ENCODE measurements around the gene MS4A3.
"Not testable (repeated sequence)": the region's sequence is repeated elsewhere in the genome, so short reads cannot be mapped to it uniquely, and the experiment has no call there.

Gene MS4A3

DNA sequence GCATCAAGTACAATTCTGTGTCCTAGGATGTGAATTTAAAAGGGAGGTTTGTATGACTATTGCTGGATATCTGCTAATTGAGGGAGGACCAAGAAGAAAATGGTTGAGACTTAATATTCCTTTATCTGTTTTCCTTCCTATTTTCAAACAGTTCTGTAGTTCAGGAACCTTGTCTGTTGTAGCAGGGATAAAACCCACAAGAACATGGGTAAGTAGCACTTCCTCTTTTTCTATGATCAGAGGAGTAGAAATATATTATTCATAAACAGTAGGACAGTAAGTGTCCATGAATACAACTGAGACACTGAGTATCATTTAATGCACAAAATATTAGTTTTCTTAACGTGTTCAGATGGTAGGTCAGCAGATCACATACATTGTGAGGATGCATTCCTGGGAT lies 7.6 kb downstream of the MS4A3 start:
- FAIRE-seq: no peak
- no peak for DNase-seq (ENCODE audit: insufficient read length, low spot score)
- TF ChIP-seq TAF1 (IDR thresholded peaks at IDR 0.05; ENCODE audit: low read depth, low read length) (no peak), SPI1 (IDR thresholded peaks at IDR 0.05; ENCODE audit: low read depth, low read length) (peak; percentile 93)

GRCh38 chr11:60065801-60066200 lies 9.3 kb downstream of the MS4A3 start:
- FAIRE-seq (no peak), DNase-seq (ENCODE audit: insufficient read length, low spot score) (no peak)
- TF ChIP-seq PAX5 (IDR thresholded peaks at IDR 0.05; ENCODE audit: insufficient read depth, low read length, severe bottlenecking) (no peak), TAF1 (IDR thresholded peaks at IDR 0.05; ENCODE audit: low read depth, low read length) (no peak), POU2F2 (IDR thresholded peaks at IDR 0.05; ENCODE audit: low read depth, low read length) (no peak), SPI1 (IDR thresholded peaks at IDR 0.05; ENCODE audit: low read depth, low read length) (no peak), POLR2A (IDR thresholded peaks at IDR 0.05; ENCODE audit: low read depth, low read length) (no peak), POLR2AphosphoS5 (IDR thresholded peaks at IDR 0.05; ENCODE audit: low read depth, low read length) (no peak)

DNA sequence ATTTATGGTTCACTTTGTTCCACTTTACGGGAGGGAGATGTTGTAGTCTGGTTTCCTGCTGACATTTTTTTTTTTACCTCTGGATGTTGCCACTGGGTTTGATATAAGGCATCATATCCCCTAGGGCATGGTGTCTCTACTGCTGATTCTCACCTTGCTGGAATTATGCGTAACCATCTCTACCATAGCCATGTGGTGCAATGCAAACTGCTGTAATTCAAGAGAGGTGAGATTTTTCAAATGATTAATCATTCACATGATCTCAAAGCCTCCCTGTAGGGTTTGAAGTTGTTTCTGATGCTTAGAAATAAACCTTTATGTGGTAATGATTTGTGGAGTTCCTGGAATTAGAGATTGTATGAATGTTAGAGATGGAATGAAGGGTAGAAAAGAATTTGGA lies 13.0 kb downstream of the MS4A3 start:
- no peak for TF ChIP-seq POU2F2 (IDR thresholded peaks at IDR 0.05; ENCODE audit: low read depth, low read length)
- TF ChIP-seq POLR2AphosphoS5 (IDR thresholded peaks at IDR 0.05; ENCODE audit: low read depth, low read length): no peak
- FAIRE-seq (no peak), DNase-seq (ENCODE audit: insufficient read length, low spot score) (no peak)

DNA sequence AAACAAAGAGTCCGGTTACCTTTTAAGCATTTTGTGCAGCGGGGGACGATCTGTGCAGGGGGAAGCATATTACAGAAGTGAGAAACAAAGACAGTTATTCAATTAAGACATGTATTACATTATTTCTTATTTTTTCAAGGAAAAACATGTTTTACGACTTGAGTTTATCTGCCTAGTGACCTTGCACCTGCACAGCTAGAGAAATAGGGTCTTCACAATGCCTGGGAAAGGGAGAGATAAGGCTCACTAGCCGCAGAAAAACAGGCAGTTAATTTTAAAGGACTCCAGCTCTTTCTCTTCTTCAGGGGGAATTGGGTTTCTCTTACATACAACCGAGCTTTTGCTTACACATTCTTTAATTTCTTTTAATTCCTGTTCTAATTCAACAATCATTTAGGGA lies 15.2 kb downstream of the MS4A3 start:
- not testable (repeated sequence) for DNase-seq (ENCODE audit: insufficient read length, low spot score); FAIRE-seq

DNA sequence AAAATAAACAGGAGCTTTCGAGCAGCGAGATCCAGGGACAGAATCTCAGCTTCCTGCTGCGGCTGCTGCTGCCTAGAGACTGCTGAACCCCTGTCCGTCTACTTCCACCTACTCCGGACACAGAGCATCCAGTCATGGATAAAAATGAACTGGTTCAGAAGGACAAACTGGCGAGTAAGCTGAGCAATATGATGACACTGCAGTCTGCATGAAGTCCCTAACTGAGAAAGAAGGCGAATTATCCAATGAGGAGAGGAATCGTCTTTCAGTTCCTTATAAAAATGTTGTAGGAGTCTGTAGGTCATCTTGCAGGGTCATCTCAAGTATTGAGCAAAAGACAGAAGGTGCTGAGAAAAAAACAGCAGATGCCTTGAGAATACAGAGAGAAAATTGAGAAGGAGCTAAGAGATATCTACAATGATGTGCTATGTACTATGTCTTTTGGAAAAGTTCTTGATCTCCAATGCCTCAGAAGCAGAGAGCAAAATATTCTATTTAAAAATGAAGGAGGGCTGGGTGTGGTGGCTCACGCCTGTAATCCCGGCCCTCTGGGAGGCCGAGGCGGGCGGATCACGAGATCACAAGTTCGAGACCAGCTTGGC lies 20.9 kb downstream of the MS4A3 start:
- no peak for TF ChIP-seq PAX5 (IDR thresholded peaks at IDR 0.05; ENCODE audit: insufficient read depth, low read length, severe bottlenecking)
- DNase-seq (ENCODE audit: insufficient read length, low spot score): no peak
- FAIRE-seq: no peak

DNA sequence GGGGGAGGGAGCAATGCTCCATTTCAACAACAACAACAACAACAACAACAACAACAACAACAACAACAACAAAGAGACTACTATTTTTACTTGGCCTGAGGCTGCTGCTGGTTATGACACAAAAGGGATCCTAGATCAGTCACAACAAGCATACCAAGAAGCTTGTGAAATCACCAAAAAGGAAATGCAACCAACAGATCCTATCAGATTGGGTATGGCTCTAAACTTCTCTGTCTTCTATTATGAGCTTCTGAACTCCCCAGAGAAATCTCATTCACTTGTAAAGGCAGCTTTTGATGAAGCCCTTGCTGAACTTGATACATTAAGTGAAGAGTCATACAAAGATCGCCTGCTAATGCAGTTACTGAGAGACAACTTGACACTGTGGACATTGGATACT lies 21.5 kb downstream of the MS4A3 start:
- TF ChIP-seq POLR2A (IDR thresholded peaks at IDR 0.05; ENCODE audit: low read depth, low read length) (no peak), POLR2AphosphoS5 (IDR thresholded peaks at IDR 0.05; ENCODE audit: low read depth, low read length) (no peak), TAF1 (IDR thresholded peaks at IDR 0.05; ENCODE audit: low read depth, low read length) (no peak), PAX5 (IDR thresholded peaks at IDR 0.05; ENCODE audit: insufficient read depth, low read length, severe bottlenecking) (no peak), SPI1 (IDR thresholded peaks at IDR 0.05; ENCODE audit: low read depth, low read length) (no peak), POU2F2 (IDR thresholded peaks at IDR 0.05; ENCODE audit: low read depth, low read length) (no peak)
- FAIRE-seq (no peak), DNase-seq (ENCODE audit: insufficient read length, low spot score) (no peak)

GRCh38 chr11:60078745-60079144 lies 22.3 kb downstream of the MS4A3 start:
- FAIRE-seq (no peak), DNase-seq (ENCODE audit: insufficient read length, low spot score) (no peak)
- TF ChIP-seq SPI1 (IDR thresholded peaks at IDR 0.05; ENCODE audit: low read depth, low read length): no peak
- TF ChIP-seq POLR2A (IDR thresholded peaks at IDR 0.05; ENCODE audit: low read depth, low read length): no peak
- TF ChIP-seq POLR2AphosphoS5 (IDR thresholded peaks at IDR 0.05; ENCODE audit: low read depth, low read length): no peak
- TF ChIP-seq POU2F2 (IDR thresholded peaks at IDR 0.05; ENCODE audit: low read depth, low read length): no peak
- no peak for TF ChIP-seq TAF1 (IDR thresholded peaks at IDR 0.05; ENCODE audit: low read depth, low read length)
- no peak for TF ChIP-seq PAX5 (IDR thresholded peaks at IDR 0.05; ENCODE audit: insufficient read depth, low read length, severe bottlenecking)

DNA sequence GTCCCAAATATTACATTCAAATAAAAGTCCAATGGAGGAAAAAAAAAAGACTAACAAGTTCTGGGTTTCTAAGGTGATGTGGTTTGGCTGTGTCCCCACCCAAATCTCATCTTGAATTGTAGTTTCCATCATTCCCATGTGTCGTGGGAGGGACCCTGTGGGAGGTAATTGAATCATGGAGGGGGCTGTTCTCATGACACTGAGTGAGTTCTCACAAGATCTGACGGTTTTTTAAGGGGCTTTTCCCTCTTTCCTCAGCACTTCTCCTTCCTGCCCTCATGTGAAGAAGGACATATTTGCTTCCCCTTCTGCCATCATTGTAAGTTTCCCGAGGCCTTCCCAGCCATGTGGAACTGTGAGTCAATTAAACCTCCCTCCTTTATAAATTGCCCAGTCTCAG lies 24.1 kb downstream of the MS4A3 start:
- DNase-seq (ENCODE audit: insufficient read length, low spot score): no peak
- TF ChIP-seq POLR2A (IDR thresholded peaks at IDR 0.05; ENCODE audit: low read depth, low read length) (no peak), PAX5 (IDR thresholded peaks at IDR 0.05; ENCODE audit: insufficient read depth, low read length, severe bottlenecking) (no peak), POU2F2 (IDR thresholded peaks at IDR 0.05; ENCODE audit: low read depth, low read length) (no peak), SPI1 (IDR thresholded peaks at IDR 0.05; ENCODE audit: low read depth, low read length) (no peak)
- no peak for FAIRE-seq

- DNase-seq (ENCODE audit: insufficient read length, low spot score) (no peak), FAIRE-seq (no peak)
- TF ChIP-seq POU2F2 (IDR thresholded peaks at IDR 0.05; ENCODE audit: low read depth, low read length) (no peak), TAF1 (IDR thresholded peaks at IDR 0.05; ENCODE audit: low read depth, low read length) (no peak), POLR2A (IDR thresholded peaks at IDR 0.05; ENCODE audit: low read depth, low read length) (no peak), SPI1 (IDR thresholded peaks at IDR 0.05; ENCODE audit: low read depth, low read length) (no peak), POLR2AphosphoS5 (IDR thresholded peaks at IDR 0.05; ENCODE audit: low read depth, low read length) (no peak), PAX5 (IDR thresholded peaks at IDR 0.05; ENCODE audit: insufficient read depth, low read length, severe bottlenecking) (no peak)
Observed at GRCh38 chr11:60084631-60085273, 28.3 kb downstream of the MS4A3 start.

DNA sequence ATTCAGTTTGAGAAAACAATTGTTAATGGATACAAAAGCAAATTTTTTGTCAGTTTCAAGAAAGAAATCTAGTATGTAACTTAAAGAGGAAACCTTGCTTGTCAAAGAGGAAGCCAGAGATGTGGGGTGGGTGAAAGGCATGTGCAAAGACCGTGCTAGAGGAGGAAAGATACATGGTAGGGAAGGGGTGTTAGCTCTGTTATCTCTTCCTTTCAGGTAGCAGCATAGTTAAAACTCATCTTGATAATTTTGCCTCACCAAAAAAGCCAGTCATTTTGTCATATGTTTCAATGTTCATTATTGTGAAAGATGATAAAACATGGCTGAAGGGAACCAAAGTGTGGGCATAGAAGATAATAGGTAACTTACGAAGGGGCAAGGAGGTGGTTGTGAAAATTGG lies 29.4 kb downstream of the MS4A3 start:
- DNase-seq (ENCODE audit: insufficient read length, low spot score) (no peak), FAIRE-seq (no peak)
- TF ChIP-seq PAX5 (IDR thresholded peaks at IDR 0.05; ENCODE audit: insufficient read depth, low read length, severe bottlenecking): no peak
- TF ChIP-seq POLR2A (IDR thresholded peaks at IDR 0.05; ENCODE audit: low read depth, low read length): no peak
- no peak for TF ChIP-seq POLR2AphosphoS5 (IDR thresholded peaks at IDR 0.05; ENCODE audit: low read depth, low read length)
- no peak for TF ChIP-seq SPI1 (IDR thresholded peaks at IDR 0.05; ENCODE audit: low read depth, low read length)
- no peak for TF ChIP-seq TAF1 (IDR thresholded peaks at IDR 0.05; ENCODE audit: low read depth, low read length)
- TF ChIP-seq POU2F2 (IDR thresholded peaks at IDR 0.05; ENCODE audit: low read depth, low read length): no peak

- no peak for FAIRE-seq
- no peak for DNase-seq (ENCODE audit: insufficient read length, low spot score)
- TF ChIP-seq SPI1 (IDR thresholded peaks at IDR 0.05; ENCODE audit: low read depth, low read length) (no peak), TAF1 (IDR thresholded peaks at IDR 0.05; ENCODE audit: low read depth, low read length) (no peak), POLR2AphosphoS5 (IDR thresholded peaks at IDR 0.05; ENCODE audit: low read depth, low read length) (no peak), PAX5 (IDR thresholded peaks at IDR 0.05; ENCODE audit: insufficient read depth, low read length, severe bottlenecking) (no peak), POU2F2 (IDR thresholded peaks at IDR 0.05; ENCODE audit: low read depth, low read length) (no peak), POLR2A (IDR thresholded peaks at IDR 0.05; ENCODE audit: low read depth, low read length) (no peak)
Observed at GRCh38 chr11:60087239-60087638, 30.8 kb downstream of the MS4A3 start.

All from GM12891 (cell line).